HEK293 (cell line): Measurements from ENCODE around the gene RPL27.

Experiments
- CTCF ChIA-PET: fragments of 350-600 bp; formaldehyde crosslinking; extraction: SDS; loops from one replicate; lab custom pipeline; 2021; ENCODE audit warnings: antibody characterized with exemption; lab: Yijun Ruan, JAX
- POLR2A ChIA-PET: fragments of 300-600 bp; formaldehyde crosslinking; extraction: SDS; loops from one replicate; lab custom pipeline; 2020; ENCODE audit warnings: antibody characterized with exemption, inconsistent platforms; lab: Yijun Ruan, JAX
- H3K27ac ChIP-seq: fragments of 200-500 bp; sonication (Bioruptor generic); 2 replicates; pipeline ENCODE4 v1.5.1; 2014; ENCODE audit warnings: low read depth, low read length, control low read depth, inconsistent platforms; ENCODE audit errors: extremely low read depth
- H3K36me3 ChIP-seq, 2 experiments: fragments of 200-500 bp in 1 of 2; sonication (Bioruptor generic) in 1 of 2; 1 replicate in 1 of 2; 2 replicates in 1 of 2; pipeline ENCODE4 v1.5.1; 2014 to 2017; ENCODE audit warnings: inconsistent platforms in 2 of 2, low read length in 2 of 2; ENCODE audit not compliant: control insufficient read depth in 2 of 2, insufficient read depth in 1 of 2
- H3K4me1 ChIP-seq: fragments of 200-500 bp; sonication (Bioruptor generic); 2 replicates; pipeline ENCODE4 v1.5.1; 2014; ENCODE audit warnings: mild to moderate bottlenecking, low read length, inconsistent platforms; ENCODE audit not compliant: control insufficient read depth, insufficient read depth
- H3K4me3 ChIP-seq: 2 replicates; pipeline ENCODE4 v1.5.1; 2011; ENCODE audit warnings: low read depth, mild to moderate bottlenecking, control low read depth, low read length, moderate library complexity
- H3K9me3 ChIP-seq: fragments of 200-500 bp; sonication (Bioruptor generic); 2 replicates; pipeline ENCODE4 v1.5.1; 2014; ENCODE audit warnings: low read depth, low read length, inconsistent platforms; ENCODE audit not compliant: control insufficient read depth, insufficient read depth
- HOXA7 ChIP-seq: sonication (generic); formaldehyde crosslinking; IDR thresholded peaks from 2 replicates; pipeline ENCODE4 v1.8.1; 2022; ENCODE audit warnings: missing genetic modification reagents, borderline replicate concordance
- SCRT1 ChIP-seq: fragments of 450-650 bp; formaldehyde crosslinking; IDR thresholded peaks from 2 replicates; pipeline ENCODE4 v1.5.1; 2016; ENCODE audit warnings: missing biosample characterization, missing genetic modification characterization, borderline replicate concordance
- SETDB1 ChIP-seq: IDR thresholded peaks from one replicate; pipeline ENCODE4 v1.6.1; 2017; ENCODE audit warnings: mild to moderate bottlenecking, low read length, moderate library complexity, mixed read lengths; ENCODE audit not compliant: insufficient read length
- SP3 ChIP-seq: fragments of 450-650 bp; formaldehyde crosslinking; IDR thresholded peaks from 2 replicates; pipeline ENCODE4 v1.5.1; 2016; ENCODE audit warnings: missing biosample characterization, missing genetic modification characterization
- WT1 ChIP-seq: fragments of 450-650 bp; formaldehyde crosslinking; IDR thresholded peaks from 2 replicates; pipeline ENCODE4 v1.5.1; 2016; ENCODE audit warnings: missing biosample characterization, missing genetic modification characterization
- ZFHX2 ChIP-seq: fragments of 450-650 bp; formaldehyde crosslinking; conservative IDR thresholded peaks from 2 replicates; pipeline ENCODE4 v1.5.1; 2016; ENCODE audit warnings: missing biosample characterization, missing genetic modification characterization
- ZNF112 ChIP-seq: fragments of 450-650 bp; formaldehyde crosslinking; IDR thresholded peaks from 2 replicates; pipeline ENCODE4 v1.5.0; 2017; ENCODE audit warnings: missing biosample characterization, missing genetic modification characterization
- ZNF138 ChIP-seq: fragments of 450-650 bp; formaldehyde crosslinking; IDR thresholded peaks from 2 replicates; pipeline ENCODE4 v1.5.1; 2016; ENCODE audit warnings: missing biosample characterization, missing genetic modification characterization, borderline replicate concordance
- ZNF140 ChIP-seq: fragments of 450-650 bp; formaldehyde crosslinking; IDR thresholded peaks from 2 replicates; pipeline ENCODE4 v1.5.1; 2016; ENCODE audit warnings: missing biosample characterization, missing genetic modification characterization
- ZNF274 ChIP-seq, 2 experiments: fragments of 200-500 bp in 1 of 2; fragments of 450-650 bp in 1 of 2; sonication (Bioruptor generic) in 1 of 2; formaldehyde crosslinking in 1 of 2; IDR thresholded peaks; 2 replicates each; pipeline versions ENCODE4 v1.5.1 to v1.6.1; 2014 to 2016; ENCODE audit warnings: borderline replicate concordance in 1 of 2, inconsistent platforms in 1 of 2, low read length in 1 of 2, missing biosample characterization in 1 of 2, missing genetic modification characterization in 1 of 2
- ZNF280D ChIP-seq: fragments of 450-650 bp; formaldehyde crosslinking; IDR thresholded peaks from 2 replicates; pipeline ENCODE4 v1.5.1; 2016; ENCODE audit warnings: missing biosample characterization, missing genetic modification characterization
- ZNF513 ChIP-seq: fragments of 450-650 bp; IDR thresholded peaks from 2 replicates; pipeline ENCODE4 v1.5.1; 2018; ENCODE audit warnings: missing biosample characterization, missing genetic modification characterization
- ZNF549 ChIP-seq: fragments of 450-650 bp; IDR thresholded peaks from 2 replicates; pipeline ENCODE4 v1.5.1; 2018; ENCODE audit warnings: missing biosample characterization, missing genetic modification characterization, mild to moderate bottlenecking, inconsistent platforms, moderate library complexity
- ZNF660 ChIP-seq: fragments of 450-650 bp; IDR thresholded peaks from 2 replicates; pipeline ENCODE4 v1.5.1; 2018; ENCODE audit warnings: missing biosample characterization, mild to moderate bottlenecking, missing genetic modification characterization
- ZNF76 ChIP-seq: fragments of 450-650 bp; formaldehyde crosslinking; IDR thresholded peaks from 2 replicates; pipeline ENCODE4; 2016; ENCODE audit warnings: low read depth, missing biosample characterization, missing genetic modification characterization, borderline replicate concordance
- ZNF830 ChIP-seq: fragments of 450-650 bp; IDR thresholded peaks from 2 replicates; pipeline ENCODE4 v1.5.0; 2018; ENCODE audit warnings: missing biosample characterization, missing genetic modification characterization, low read depth, mild to moderate bottlenecking, moderate library complexity
- ZSCAN23 ChIP-seq: fragments of 450-650 bp; formaldehyde crosslinking; IDR thresholded peaks from 2 replicates; pipeline ENCODE4 v1.5.1; 2016; ENCODE audit warnings: missing biosample characterization, missing genetic modification characterization

RPL27 gene

GRCh38 chr17:43040655-43041054 is 42.4 kb downstream of the RPL27 start:
- CTCF ChIA-PET = interaction anchor here (0.7 kb wide), 1 partner anchor 581 kb away, joined by 3 read pairs; no protein-coding TSS in a partner anchor
- Histone ChIP-seq H3K9me3 (no peaks in the 10 kb centered on the region), H3K27ac (no peak overlapping the region), H3K4me3 (no peak overlapping the region), H3K4me1 (no peaks in the 10 kb centered on the region), H3K36me3 (peaks cover 9 to 39% of the 10 kb centered on the region in 2 experiments)
- TF ChIP-seq HOXA7 (CRISPR knock-in tag) (no peak), ZFHX2 (tag by site-specific recombination) (no peak), ZNF830 (tag by site-specific recombination) (no peak), SP3 (tag by site-specific recombination) (no peak), ZNF138 (no peak), ZNF76 (tag by site-specific recombination) (no peak), ZNF280D (no peak), ZNF660 (tag by site-specific recombination) (no peak), ZNF549 (no peak), ZNF513 (tag by site-specific recombination) (no peak)
- POLR2A ChIA-PET = no interaction called here

GRCh38 chr17:43042025-43042628 is 43.9 kb downstream of the RPL27 start:
- Histone ChIP-seq H3K36me3 (peaks cover 18 to 46% of the 10 kb centered on the region in 2 experiments), H3K27ac (no peak overlapping the region), H3K4me3 (no peak overlapping the region), H3K4me1 (no peaks in the 10 kb centered on the region), H3K9me3 (no peaks in the 10 kb centered on the region)
- no peak for TF ChIP-seq ZNF140 (tag by site-specific recombination)
- TF ChIP-seq ZNF274 (IDR thresholded peaks at IDR 0.05; ENCODE audit: low read length) = no peak
- TF ChIP-seq ZNF274 (tag by site-specific recombination; IDR thresholded peaks at IDR 0.05; ENCODE audit: borderline replicate concordance) = no peak
- TF ChIP-seq WT1 (tag by site-specific recombination) = no peak
- CTCF ChIA-PET = interaction anchor here (0.6 to 1.1 kb wide), 4 partner anchors 8 to 1124 kb away, joined by 3 read pairs; no protein-coding TSS in a partner anchor
- POLR2A ChIA-PET = interaction anchor here (0.7 to 1.2 kb wide), 2 partner anchors 44 to 53 kb away, joined by 3 to 4 read pairs; partner anchors contain the start of gene RPL27

- H3K4me1 ChIP-seq = no peaks in the 10 kb centered on the region
- ChIA-PET POLR2A (no interaction called here), CTCF (interaction anchor here (0.8 to 1.0 kb wide), 2 partner anchors 9 to 12 kb away, joined by 3 to 5 read pairs; no protein-coding TSS in a partner anchor)
- no peaks in the 10 kb centered on the region for H3K9me3 ChIP-seq
- no peak overlapping the region for H3K27ac ChIP-seq
- TF ChIP-seq ZNF112 = no peak
- no peak for TF ChIP-seq ZSCAN23 (tag by site-specific recombination)
- TF ChIP-seq SETDB1 = no peak
- no peak for TF ChIP-seq SCRT1 (tag by site-specific recombination)
- TF ChIP-seq, all 188 proteins: peak for 0
- Histone ChIP-seq H3K4me3 (no peak overlapping the region), H3K36me3 (peaks cover 26 to 50% of the 10 kb centered on the region in 2 experiments)
These were observed 45.1 kb downstream of the RPL27 start for GRCh38 chr17:43043307-43043706.
